ENCODE data around the gene DERA. TPM values are rescaled to one million over a fixed set of nuclear protein-coding genes. Genes with fewer than 3 reads are reported as not detected.

Gene DERA
- total and polyA plus RNA-seq, 2 experiments from 2014 or later = 57.2 to 64.7 TPM

- Histone ChIP-seq H3K79me2 (no peaks in the 10 kb centered on the region), H3K4me1 (ENCODE audit: insufficient read depth) (peaks cover 3% of the 10 kb centered on the region), H3K9me2 (replicated peaks; ENCODE audit: insufficient read depth) (no peaks in the 10 kb centered on the region), H3K27ac (no peak overlapping the region), H3K27me3 (no peaks in the 10 kb centered on the region), H2AFZ (no peak overlapping the region), H3K4me2 (no peak overlapping the region), H3K9me3 (ENCODE audit: low read depth) (no peaks in the 10 kb centered on the region), H3K4me3 (no peak overlapping the region), H4K20me1 (ENCODE audit: insufficient read depth, poor library complexity, severe bottlenecking) (no peaks in the 10 kb centered on the region), H3K36me3 (replicated peaks; ENCODE audit: insufficient read depth, low read depth) (no peaks in the 10 kb centered on the region)
- no peak for DNase-seq (ENCODE audit: low spot score)
- 81% methylated on average over 4 of the region's 4 CpGs for WGBS (ENCODE audit: low lambda C conversion rate, missing lambda C conversion rate)
- TF ChIP-seq EZH2 (IDR thresholded peaks at IDR 0.05; ENCODE audit: borderline replicate concordance) (no peak), CTCF (IDR thresholded peaks at IDR 0.05; ENCODE audit: poor library complexity) (no peak), EZH2phosphoT487 (IDR thresholded peaks at IDR 0.05; ENCODE audit: low read depth, severe bottlenecking, unreplicated experiment) (no peak)
Observed at GRCh38 chr12:15972894-15973293, 61.8 kb downstream of the DERA start.

GRCh38 chr12:15977999-15978951, 67.1 kb downstream of the DERA start:
- no peak for DNase-seq (ENCODE audit: low spot score)
- H3K4me2 ChIP-seq = peak overlapping the region; percentile 19
- TF ChIP-seq EZH2phosphoT487 (IDR thresholded peaks at IDR 0.05; ENCODE audit: low read depth, severe bottlenecking, unreplicated experiment) (no peak), EZH2 (IDR thresholded peaks at IDR 0.05; ENCODE audit: borderline replicate concordance) (no peak), CTCF (IDR thresholded peaks at IDR 0.05; ENCODE audit: poor library complexity) (no peak)

GRCh38 chr12:15979096-15980092, 68.3 kb downstream of the DERA start:
- H3K9me3 ChIP-seq (ENCODE audit: low read depth) = no peaks in the 10 kb centered on the region
- 20% methylated on average over 2 of the region's 2 CpGs for WGBS (ENCODE audit: low lambda C conversion rate, missing lambda C conversion rate)
- no peak overlapping the region for H2AFZ ChIP-seq
- H4K20me1 ChIP-seq (ENCODE audit: insufficient read depth, poor library complexity, severe bottlenecking) = no peaks in the 10 kb centered on the region
- H3K79me2 ChIP-seq = no peaks in the 10 kb centered on the region
- H3K36me3 ChIP-seq (replicated peaks; ENCODE audit: insufficient read depth, low read depth) = no peaks in the 10 kb centered on the region
- H3K4me2 ChIP-seq = peak overlapping the region; percentile 22
- TF ChIP-seq CTCF (IDR thresholded peaks at IDR 0.05; ENCODE audit: poor library complexity) (peak; percentile 36), EZH2phosphoT487 (IDR thresholded peaks at IDR 0.05; ENCODE audit: low read depth, severe bottlenecking, unreplicated experiment) (no peak)
- peak overlapping the region; percentile 81 for H3K27ac ChIP-seq
- H3K4me1 ChIP-seq (ENCODE audit: insufficient read depth) = peaks cover 39% of the 10 kb centered on the region
- H3K27me3 ChIP-seq = no peaks in the 10 kb centered on the region
- no peaks in the 10 kb centered on the region for H3K9me2 ChIP-seq (replicated peaks; ENCODE audit: insufficient read depth)
- no peak overlapping the region for H3K4me3 ChIP-seq
- peak; percentile 52 for DNase-seq (ENCODE audit: low spot score)

More at GRCh38 chr12:15977999-15978951, 67.1 kb downstream of the DERA start:
- Histone ChIP-seq H3K27me3 (no peaks in the 10 kb centered on the region), H3K36me3 (replicated peaks; ENCODE audit: insufficient read depth, low read depth) (no peaks in the 10 kb centered on the region), H3K4me3 (no peak overlapping the region), H2AFZ (no peak overlapping the region), H3K4me1 (ENCODE audit: insufficient read depth) (peaks cover 35% of the 10 kb centered on the region), H4K20me1 (ENCODE audit: insufficient read depth, poor library complexity, severe bottlenecking) (no peaks in the 10 kb centered on the region), H3K9me3 (ENCODE audit: low read depth) (no peaks in the 10 kb centered on the region), H3K27ac (peak overlapping the region; percentile 81), H3K79me2 (no peaks in the 10 kb centered on the region), H3K9me2 (replicated peaks; ENCODE audit: insufficient read depth) (no peaks in the 10 kb centered on the region)
- WGBS (ENCODE audit: low lambda C conversion rate, missing lambda C conversion rate) = 60% methylated on average over 7 of the region's 7 CpGs

All from hepatocyte (in vitro differentiated cells).